ENCODE results near the gene LYSMD3. TPM values are rescaled to one million over a fixed set of nuclear protein-coding genes. Genes with fewer than 3 reads are reported as not detected.

Gene LYSMD3
- total RNA-seq, 1 experiment from 2014 or later: 13.7 TPM

DNA sequence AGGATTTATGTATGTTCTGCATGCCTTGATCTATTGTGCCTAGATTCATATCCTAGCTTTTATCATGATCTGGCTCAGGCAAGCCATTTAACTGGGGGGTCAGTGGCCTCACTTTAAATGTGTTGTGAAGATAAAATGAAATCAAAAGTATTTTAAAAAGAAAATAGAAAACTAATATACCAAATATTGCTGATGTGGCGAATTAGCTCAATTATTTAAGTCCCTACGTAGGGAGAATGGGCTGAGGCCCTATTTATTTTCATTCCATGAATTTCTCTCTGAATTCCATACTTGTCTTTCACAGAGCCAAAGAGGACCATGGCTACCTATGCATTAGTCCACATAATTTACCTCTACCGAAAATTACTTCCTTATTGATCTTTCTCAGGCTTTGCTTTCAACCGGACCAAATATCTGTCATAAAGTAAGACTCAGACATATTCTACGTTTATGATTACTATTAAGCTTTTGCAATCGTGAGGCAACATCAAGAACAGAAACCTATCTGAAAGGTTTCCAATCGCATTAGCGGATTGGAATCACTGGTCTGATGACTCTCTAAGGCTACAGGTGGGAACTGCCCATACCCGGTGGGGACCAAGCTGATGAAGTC lies 56.5 kb downstream of the LYSMD3 start:
- no peak for DNase-seq (ENCODE audit: low read depth, low spot score)
- in situ Hi-C loops (cut with HindIII; ENCODE audit: low pct_unique_long_range_greater_than_20kb, low sequenced_read_pairs): no loop called here

Other genes starting within 250 kb of the LYSMD3 start
- gene CETN3, start 119.8 kb downstream of the LYSMD3 start, total RNA-seq (2014; rRNA removed; shearing (Covaris generic)): 48.5 and 50.5 TPM in 2 replicates
- 8.4 and 10.7 TPM in 2 replicates for gene MBLAC2, start 54.8 kb downstream of the LYSMD3 start, total RNA-seq (2014; rRNA removed; shearing (Covaris generic))
- gene POLR3G, start 54.7 kb downstream of the LYSMD3 start, total RNA-seq (2014; rRNA removed; shearing (Covaris generic)): 55.3 and 60.5 TPM in 2 replicates
- 0.21 and 0.58 TPM in 2 replicates for gene ADGRV1, start 29.2 kb upstream of the LYSMD3 start, total RNA-seq (2014; rRNA removed; shearing (Covaris generic))

Measured in SK-MEL-5 (cell line).